GM21423 (cell line): ENCODE measurements around the gene NOL12.

Experiments used
- ATAC-seq: cut with Tn5 transposase; IDR thresholded peaks from one replicate; pipeline ENCODE4 v1.9.1; 2021; ENCODE audit warnings: mild to moderate bottlenecking, moderate library complexity; ENCODE audit not compliant: unreplicated experiment

The NOL12 gene

GRCh38 chr22:37659066-37659896 lies 26.9 kb upstream of the NOL12 start:
- peak; percentile 1 for ATAC-seq

GRCh38 chr22:37659897-37660708 lies 26.0 kb upstream of the NOL12 start:
- ATAC-seq, result no peak

- ATAC-seq, result no peak
These were observed 25.5 kb upstream of the NOL12 start for GRCh38 chr22:37660709-37661045.

GRCh38 chr22:37661160-37661924 lies 24.8 kb upstream of the NOL12 start:
- ATAC-seq, result no peak

- ATAC-seq, result no peak
These were observed 24.1 kb upstream of the NOL12 start for GRCh38 chr22:37662039-37662438.

- no peak for ATAC-seq
These were observed 22.5 kb upstream of the NOL12 start for GRCh38 chr22:37663521-37664140.

- no peak for ATAC-seq
These were observed 21.7 kb upstream of the NOL12 start for GRCh38 chr22:37664249-37665101.

- no peak for ATAC-seq
These were observed 20.7 kb upstream of the NOL12 start for GRCh38 chr22:37665487-37665886.

GRCh38 chr22:37669586-37669985 lies 16.6 kb upstream of the NOL12 start:
- no peak for ATAC-seq

GRCh38 chr22:37672206-37672919 lies 13.8 kb upstream of the NOL12 start:
- no peak for ATAC-seq

- no peak for ATAC-seq
These were observed 13.2 kb upstream of the NOL12 start for GRCh38 chr22:37672920-37673455.

- no peak for ATAC-seq
These were observed 11.9 kb upstream of the NOL12 start for GRCh38 chr22:37674248-37674647.

- ATAC-seq, result peak; percentile 38
These were observed 10.9 kb upstream of the NOL12 start, which contains the start of gene LGALS1 for GRCh38 chr22:37674951-37675929. Gene LGALS1 (plus strand): TSS chr22:37675636. CDS start chr22:37675703, 67 bp downstream.

GRCh38 chr22:37675930-37676735 lies 10.0 kb upstream of the NOL12 start:
- ATAC-seq, result no peak

GRCh38 chr22:37676736-37677492 lies 9.2 kb upstream of the NOL12 start:
- peak; percentile 56 for ATAC-seq

GRCh38 chr22:37677493-37677974 lies 8.6 kb upstream of the NOL12 start:
- no peak for ATAC-seq
